DOHH2 (cell line): ENCODE data around the gene DLEC1.

Experiments used
- H3F3A ChIP-seq: fragments of 200-600 bp; sonication (generic), shearing (Covaris generic); 2 replicates; pipeline ENCODE4 v1.6.0; 2016; ENCODE audit warnings: antibody characterized with exemption, mild to moderate bottlenecking; ENCODE audit not compliant: control insufficient read depth, insufficient read depth
- H3K27ac ChIP-seq: fragments of 200-600 bp; sonication (generic); 2 replicates; pipeline ENCODE4 v1.5.1; 2014; ENCODE audit warnings: low read depth, mild to moderate bottlenecking, low read length, moderate library complexity
- H3K27me3 ChIP-seq: fragments of 200-600 bp; sonication (generic); 2 replicates; pipeline ENCODE4 v1.6.1; 2014; ENCODE audit warnings: mild to moderate bottlenecking, low read length, mixed read lengths; ENCODE audit not compliant: control insufficient read depth
- H3K36me3 ChIP-seq: fragments of 200-600 bp; sonication (generic); 2 replicates; pipeline ENCODE4 v1.6.1; 2014; ENCODE audit warnings: mild to moderate bottlenecking, low read length, moderate library complexity, mixed read lengths; ENCODE audit not compliant: control insufficient read depth
- H3K4me1 ChIP-seq: fragments of 200-600 bp; sonication (generic); 2 replicates; pipeline ENCODE4 v1.6.1; 2014; ENCODE audit warnings: mild to moderate bottlenecking, low read length, mixed read lengths; ENCODE audit not compliant: control insufficient read depth
- H3K4me2 ChIP-seq: fragments of 200-600 bp; sonication (generic); 2 replicates; pipeline ENCODE4 v1.6.0; 2014; ENCODE audit warnings: mild to moderate bottlenecking, low read length, moderate library complexity
- H3K4me3 ChIP-seq: fragments of 200-600 bp; sonication (generic); 2 replicates; pipeline ENCODE4 v1.5.1; 2014; ENCODE audit warnings: mild to moderate bottlenecking, low read length, mixed read lengths
- H3K79me2 ChIP-seq: fragments of 200-600 bp; sonication (generic); 2 replicates; pipeline ENCODE4 v1.6.1; 2014; ENCODE audit warnings: mild to moderate bottlenecking, low read length, mixed read lengths; ENCODE audit not compliant: control insufficient read depth
- H3K9me2 ChIP-seq: fragments of 200-600 bp; sonication (generic); replicated peaks from 2 replicates; pipeline ENCODE4 v1.6.1; 2014; ENCODE audit warnings: mild to moderate bottlenecking, low read length, mixed read lengths; ENCODE audit not compliant: control insufficient read depth
- H3K9me3 ChIP-seq: fragments of 200-600 bp; sonication (generic); 2 replicates; pipeline ENCODE4 v1.6.1; 2014; ENCODE audit warnings: antibody characterized with exemption, low read length, mixed read lengths; ENCODE audit not compliant: control insufficient read depth, insufficient read depth
- H4K20me1 ChIP-seq: fragments of 200-600 bp; sonication (generic); 2 replicates; pipeline ENCODE4 v1.6.0; 2014; ENCODE audit warnings: low read depth, mild to moderate bottlenecking, antibody characterized with exemption, low read length, moderate library complexity; ENCODE audit not compliant: control insufficient read depth, insufficient read depth
- EZH2phosphoT487 ChIP-seq: fragments of 200-600 bp; sonication (generic); IDR thresholded peaks from 2 replicates; pipeline ENCODE4 v1.6.1; 2017; ENCODE audit warnings: borderline replicate concordance, mild to moderate bottlenecking, antibody characterized with exemption, low read length, moderate library complexity, mixed read lengths
- TF ChIP-seq, protein P1 (sequence below): fragments of 200-600 bp; sonication (generic); IDR thresholded peaks from one replicate; pipeline ENCODE4 v1.5.1; 2014; ENCODE audit warnings: antibody characterized with exemption, mild to moderate bottlenecking, low read depth, low read length; ENCODE audit not compliant: poor library complexity, severe bottlenecking

Gene DLEC1

DNA sequence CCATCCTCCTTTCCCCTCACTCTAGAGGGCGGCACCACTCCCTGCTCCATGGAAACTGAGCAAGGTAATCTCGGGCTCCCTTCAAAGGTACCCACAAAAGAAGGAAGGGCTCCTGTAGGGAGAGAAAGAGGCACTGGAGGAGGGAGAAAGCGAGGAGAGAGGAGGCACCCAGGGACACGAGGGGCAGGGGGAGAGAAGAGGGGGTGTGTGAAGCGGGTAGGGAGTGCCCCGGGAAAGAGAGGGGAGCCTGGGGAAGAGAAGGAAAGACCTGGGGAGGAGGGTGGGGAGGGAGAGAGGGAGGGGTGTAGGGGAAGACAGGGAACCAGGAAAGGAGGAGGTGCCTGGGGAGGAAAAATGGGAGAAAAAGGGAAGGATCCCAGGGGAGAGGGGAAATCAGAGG is 47.9 kb upstream of the DLEC1 start:
- no peaks in the 10 kb centered on the region for H3K27me3 ChIP-seq
- H3K9me3 ChIP-seq, result no peaks in the 10 kb centered on the region
- peaks cover 11% of the 10 kb centered on the region for H3K79me2 ChIP-seq
- no peak overlapping the region for H3K27ac ChIP-seq
- no peak overlapping the region for H3K4me2 ChIP-seq
- H4K20me1 ChIP-seq, result no peaks in the 10 kb centered on the region
- H3K4me3 ChIP-seq, result no peak overlapping the region
- H3K9me2 ChIP-seq, result no peaks in the 10 kb centered on the region
- peaks cover 4% of the 10 kb centered on the region for H3K36me3 ChIP-seq
- TF ChIP-seq, protein P1, sequence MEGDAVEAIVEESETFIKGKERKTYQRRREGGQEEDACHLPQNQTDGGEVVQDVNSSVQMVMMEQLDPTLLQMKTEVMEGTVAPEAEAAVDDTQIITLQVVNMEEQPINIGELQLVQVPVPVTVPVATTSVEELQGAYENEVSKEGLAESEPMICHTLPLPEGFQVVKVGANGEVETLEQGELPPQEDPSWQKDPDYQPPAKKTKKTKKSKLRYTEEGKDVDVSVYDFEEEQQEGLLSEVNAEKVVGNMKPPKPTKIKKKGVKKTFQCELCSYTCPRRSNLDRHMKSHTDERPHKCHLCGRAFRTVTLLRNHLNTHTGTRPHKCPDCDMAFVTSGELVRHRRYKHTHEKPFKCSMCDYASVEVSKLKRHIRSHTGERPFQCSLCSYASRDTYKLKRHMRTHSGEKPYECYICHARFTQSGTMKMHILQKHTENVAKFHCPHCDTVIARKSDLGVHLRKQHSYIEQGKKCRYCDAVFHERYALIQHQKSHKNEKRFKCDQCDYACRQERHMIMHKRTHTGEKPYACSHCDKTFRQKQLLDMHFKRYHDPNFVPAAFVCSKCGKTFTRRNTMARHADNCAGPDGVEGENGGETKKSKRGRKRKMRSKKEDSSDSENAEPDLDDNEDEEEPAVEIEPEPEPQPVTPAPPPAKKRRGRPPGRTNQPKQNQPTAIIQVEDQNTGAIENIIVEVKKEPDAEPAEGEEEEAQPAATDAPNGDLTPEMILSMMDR, result no peak
- no peak for TF ChIP-seq EZH2phosphoT487
- peaks cover 16% of the 10 kb centered on the region for H3K4me1 ChIP-seq
- no peaks in the 10 kb centered on the region; the same call in 1 of the 2 replicates for H3F3A ChIP-seq

GRCh38 chr3:37991823-37992222 is 47.2 kb upstream of the DLEC1 start:
- Histone ChIP-seq H3K79me2 (peaks cover 11% of the 10 kb centered on the region), H3K4me2 (no peak overlapping the region), H3K36me3 (peaks cover 12% of the 10 kb centered on the region), H3F3A (no peaks in the 10 kb centered on the region; the same call in 1 of the 2 replicates), H3K9me2 (no peaks in the 10 kb centered on the region), H3K27me3 (no peaks in the 10 kb centered on the region), H3K4me3 (no peak overlapping the region), H4K20me1 (no peaks in the 10 kb centered on the region), H3K4me1 (peaks cover 22% of the 10 kb centered on the region), H3K9me3 (no peaks in the 10 kb centered on the region), H3K27ac (no peak overlapping the region)
- TF ChIP-seq, protein P1, result no peak
- TF ChIP-seq EZH2phosphoT487, result no peak

DNA sequence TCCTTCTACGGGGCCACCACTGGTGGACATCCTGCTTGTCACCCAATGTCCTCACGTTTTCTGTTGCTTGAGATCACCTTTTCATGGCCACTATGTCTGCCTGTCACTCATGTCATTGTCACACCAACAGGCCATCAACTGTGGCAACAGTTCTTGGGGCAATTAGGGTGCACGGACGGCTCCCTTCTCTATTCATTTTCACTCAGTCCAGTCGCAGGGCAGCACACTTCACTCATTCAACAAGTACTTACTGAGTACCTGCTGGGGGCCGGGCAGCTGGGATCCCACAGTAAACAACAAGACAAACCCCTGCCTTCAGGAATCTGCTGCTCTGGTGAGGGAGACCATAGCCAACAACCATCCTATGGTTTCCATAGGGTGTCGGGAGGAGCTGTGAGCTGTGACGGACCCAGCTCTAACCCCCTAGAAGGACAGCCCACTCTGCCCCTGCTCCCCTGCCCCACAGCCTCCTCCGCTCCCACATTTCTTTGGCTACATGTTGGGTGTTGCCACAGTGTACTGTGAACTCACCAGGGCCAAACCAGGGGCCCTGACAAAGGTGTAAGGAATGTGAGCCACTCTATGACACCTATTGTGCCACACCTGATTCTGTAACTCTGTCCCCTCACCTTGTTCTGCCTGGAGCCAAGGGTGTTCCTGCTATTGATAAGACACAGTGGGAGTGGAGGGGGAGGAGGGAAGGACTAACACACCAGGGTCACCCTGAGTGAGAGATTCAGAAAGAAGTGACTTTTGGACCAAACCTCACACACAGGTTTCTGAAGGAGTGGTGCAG is 46.5 kb upstream of the DLEC1 start:
- Histone ChIP-seq H3K4me3 (no peak overlapping the region), H3K79me2 (peaks cover 11% of the 10 kb centered on the region), H4K20me1 (no peaks in the 10 kb centered on the region), H3K4me1 (peaks cover 23% of the 10 kb centered on the region), H3K9me3 (no peaks in the 10 kb centered on the region), H3K27me3 (no peaks in the 10 kb centered on the region), H3K4me2 (no peak overlapping the region), H3K9me2 (no peaks in the 10 kb centered on the region), H3F3A (no peaks in the 10 kb centered on the region; the same call in 1 of the 2 replicates), H3K27ac (no peak overlapping the region), H3K36me3 (peaks cover 18% of the 10 kb centered on the region)
- TF ChIP-seq EZH2phosphoT487, result no peak
- TF ChIP-seq, protein P1, result no peak
